ENCODE measurements around the gene PTPRN2.

GRCh38 chr7:157760004-157760730 is 827.5 kb downstream of the PTPRN2 start:
- no peak for TF ChIP-seq CTCF (conservative IDR thresholded peaks at IDR 0.05)
- TF ChIP-seq EZH2 (IDR thresholded peaks at IDR 0.05; ENCODE audit: low read depth) = no peak

All from PC-9 (cell line).